Pancreas (tissue), 10 donors: Measurements from ENCODE around the gene GLP2R. TPM values are rescaled to one million over a fixed set of nuclear protein-coding genes. Genes with fewer than 3 reads are reported as not detected.

Source experiments
- ATAC-seq, 4 donors: fragments of 200-7000 bp; cut with Tn5 transposase; one replicate each; pipeline versions ENCODE4 v1.8.0 to v1.9.1; 2020; ENCODE audit warnings: mild to moderate bottlenecking in 4 of 4, moderate library complexity in 4 of 4
- DNase-seq, 6 donors: peaks; one replicate each; pipeline ENCODE4 v3.0.0-alpha.2; 2020
- FAIRE-seq: peaks from 2 replicates; lab custom pipeline; 2012; peaks lifted over from hg19 to GRCh38; lab: Jason Lieb, UNC
- H3K27ac ChIP-seq, 4 donors: fragments of 200-600 bp; sonication (generic); 1 replicate in 3 of 4; 2 replicates in 1 of 4; pipeline versions ENCODE4 v1.5.0 to v1.8.0; 2020
- H3K27me3 ChIP-seq, 4 donors: fragments of 200-600 bp; one replicate each; pipeline ENCODE4 v1.8.0; 2021
- H3K36me3 ChIP-seq, 3 donors: fragments of 200-600 bp; sonication (generic) in 1 of 3; one replicate each; pipeline versions ENCODE4 v1.5.0 to v1.8.0; 2020 to 2021
- H3K4me1 ChIP-seq, 3 donors: fragments of 200-600 bp; one replicate each; pipeline ENCODE4 v1.8.0; 2021
- H3K4me3 ChIP-seq, 4 donors: fragments of 200-600 bp; sonication (generic) in 2 of 4; one replicate each; pipeline versions ENCODE4 v1.5.0 to v1.8.0; 2020 to 2021
- H3K9me3 ChIP-seq, 4 donors: fragments of 200-600 bp; one replicate each; pipeline ENCODE4 v1.8.0; 2021
- WGBS, 2 donors: extraction: QIAGEN DNeasy Blood & Tissue Kit; methylation state at CpG; one replicate each; pipeline ENCODE4 v1.1.7; 2013; 5-methylcytosine and 5-hydroxymethylcytosine counted together
- intact Hi-C, 3 donors: fragments of 100-400 bp; cut with DNase I; formaldehyde crosslinking; loops; one replicate each; pipeline versions ENCODE4 v1.11.1 to v1.14.2; 2022
- polyA plus RNA-seq, 2 donors: library from polyadenylated mRNA; stranded (reverse); fragments of 200-250 nt; gene quantifications; one replicate each; pipeline ENCODE4 v1.2.3, GENCODE V29; 2013
- total RNA-seq, 6 donors: library from RNA; stranded (reverse); fragmentation: NEBNext Ultra II Directional in 4 of 6; extraction: Animal tissue kit (Norgen Biotek cat#: 25700) in 4 of 6; gene quantifications; one replicate each; pipeline versions ENCODE4 v1.2.1 to v1.2.4, GENCODE V29; 2021 to 2023
- TF ChIP-seq, protein P1 (sequence below), 4 donors: fragments of 200-600 bp; sonication (generic) in 3 of 4; IDR thresholded peaks; one replicate each; pipeline versions ENCODE4 v1.5.0 to v1.8.0; 2021; ENCODE audit warnings: antibody characterized with exemption in 4 of 4
- donor health status: healthy with polysubstance abuse.
- donor health status: DM: no; HTN: no; CAD: no; lungs with moderate emphysema.
- donor health status: DM: no; HTN: no; CAD: no.
- donor health status: control.
- donor health status: control.
- donor health status: Bipolar disorder and iron deficiency.
- donor health status: DM: yes; HTN: yes; CAD: no.
- donor health status: DM: no; HTN: no; CAD: no.
- donor health status: DM: no; HTN: no; CAD: no.
- donor health status: DM: yes; HTN: yes; CAD: no.

Gene GLP2R
- total and polyA plus RNA-seq, 8 donors: 0.39 to 1.7 (median 0.97) TPM

DNA sequence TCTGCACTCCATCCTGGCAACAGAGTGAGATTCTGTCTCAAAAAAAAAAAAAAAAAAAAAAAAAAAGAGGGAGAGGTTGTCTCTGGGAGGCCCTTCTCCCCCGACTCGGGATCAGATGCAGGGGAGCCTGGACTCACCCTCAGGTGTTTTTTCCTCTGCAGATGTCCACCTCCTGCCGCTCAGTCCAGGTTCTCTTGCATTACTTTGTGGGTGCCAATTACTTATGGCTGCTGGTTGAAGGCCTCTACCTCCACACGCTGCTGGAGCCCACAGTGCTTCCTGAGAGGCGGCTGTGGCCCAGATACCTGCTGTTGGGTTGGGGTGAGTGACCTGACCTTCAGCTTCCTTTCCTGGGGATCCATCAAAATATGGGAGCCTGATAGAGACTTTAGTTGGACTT, 34.1 kb downstream of the GLP2R start:
- WGBS, 2 donors: 72 to 78% methylated on average over 5 of the region's 5 CpGs
- no peaks in the 10 kb centered on the region for H3K36me3 ChIP-seq
- TF ChIP-seq, protein P1, sequence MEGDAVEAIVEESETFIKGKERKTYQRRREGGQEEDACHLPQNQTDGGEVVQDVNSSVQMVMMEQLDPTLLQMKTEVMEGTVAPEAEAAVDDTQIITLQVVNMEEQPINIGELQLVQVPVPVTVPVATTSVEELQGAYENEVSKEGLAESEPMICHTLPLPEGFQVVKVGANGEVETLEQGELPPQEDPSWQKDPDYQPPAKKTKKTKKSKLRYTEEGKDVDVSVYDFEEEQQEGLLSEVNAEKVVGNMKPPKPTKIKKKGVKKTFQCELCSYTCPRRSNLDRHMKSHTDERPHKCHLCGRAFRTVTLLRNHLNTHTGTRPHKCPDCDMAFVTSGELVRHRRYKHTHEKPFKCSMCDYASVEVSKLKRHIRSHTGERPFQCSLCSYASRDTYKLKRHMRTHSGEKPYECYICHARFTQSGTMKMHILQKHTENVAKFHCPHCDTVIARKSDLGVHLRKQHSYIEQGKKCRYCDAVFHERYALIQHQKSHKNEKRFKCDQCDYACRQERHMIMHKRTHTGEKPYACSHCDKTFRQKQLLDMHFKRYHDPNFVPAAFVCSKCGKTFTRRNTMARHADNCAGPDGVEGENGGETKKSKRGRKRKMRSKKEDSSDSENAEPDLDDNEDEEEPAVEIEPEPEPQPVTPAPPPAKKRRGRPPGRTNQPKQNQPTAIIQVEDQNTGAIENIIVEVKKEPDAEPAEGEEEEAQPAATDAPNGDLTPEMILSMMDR (IDR thresholded peaks at IDR 0.05): no peak
- H3K27ac ChIP-seq: no peak overlapping the region
- no peaks in the 10 kb centered on the region for H3K27me3 ChIP-seq
- no peaks in the 10 kb centered on the region for H3K9me3 ChIP-seq
- DNase-seq: no peak
- H3K4me1 ChIP-seq: no peaks in the 10 kb centered on the region
- no peak for ATAC-seq
- no peak overlapping the region for H3K4me3 ChIP-seq
- intact Hi-C loops: no loop called here
- no peak for FAIRE-seq

DNA sequence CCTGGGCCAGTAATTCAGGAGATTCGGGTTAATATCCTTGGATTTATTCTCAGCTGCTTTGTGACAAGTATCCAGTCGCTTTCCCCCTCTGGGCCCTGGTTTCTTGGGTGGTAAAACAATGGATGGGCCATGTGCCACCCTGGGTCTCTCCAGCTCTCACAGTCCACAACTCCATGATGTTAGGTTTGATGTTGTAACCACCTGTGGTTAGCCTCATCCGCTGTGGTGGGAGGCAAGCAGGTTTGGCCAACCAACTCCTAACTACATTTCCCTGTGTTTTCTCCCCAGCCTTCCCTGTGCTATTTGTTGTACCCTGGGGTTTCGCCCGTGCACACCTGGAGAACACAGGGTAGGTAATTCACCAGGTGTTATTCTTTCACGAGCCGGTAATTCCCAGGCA, 35.1 kb downstream of the GLP2R start:
- no peak for DNase-seq
- no peak overlapping the region for H3K27ac ChIP-seq
- 58 to 81% methylated on average over 7 of the region's 7 CpGs for WGBS, 2 donors
- no peak for FAIRE-seq
- H3K4me3 ChIP-seq: no peak overlapping the region
- H3K27me3 ChIP-seq: no peaks in the 10 kb centered on the region
- ATAC-seq: no peak
- H3K4me1 ChIP-seq: no peaks in the 10 kb centered on the region
- intact Hi-C loops: no loop called here
- no peaks in the 10 kb centered on the region for H3K9me3 ChIP-seq
- TF ChIP-seq, protein P1 (IDR thresholded peaks at IDR 0.05): no peak
- H3K36me3 ChIP-seq: no peaks in the 10 kb centered on the region

- TF ChIP-seq, protein P1 (IDR thresholded peaks at IDR 0.05): no peak
- Histone ChIP-seq H3K4me3 (no peak overlapping the region), H3K4me1 (no peaks in the 10 kb centered on the region), H3K27ac (no peak overlapping the region), H3K27me3 (no peaks in the 10 kb centered on the region), H3K36me3 (no peaks in the 10 kb centered on the region), H3K9me3 (no peaks in the 10 kb centered on the region)
- no peak for DNase-seq
- WGBS, 2 donors: 82 to 85% methylated on average over 1 of the region's 1 CpG
- intact Hi-C loops: no loop called here
- no peak for ATAC-seq
- FAIRE-seq: no peak
Measured at GRCh38 chr17:9862220-9862619, 36.5 kb downstream of the GLP2R start.

- intact Hi-C loops: no loop called here
- TF ChIP-seq, protein P1 (IDR thresholded peaks at IDR 0.05): no peak
- Histone ChIP-seq H3K27ac (no peak overlapping the region), H3K9me3 (no peaks in the 10 kb centered on the region), H3K4me3 (no peak overlapping the region), H3K36me3 (no peaks in the 10 kb centered on the region), H3K27me3 (no peaks in the 10 kb centered on the region), H3K4me1 (no peaks in the 10 kb centered on the region)
- FAIRE-seq: no peak
- DNase-seq: no peak
- WGBS, 2 donors: 45 to 55% methylated on average over 4 of the region's 4 CpGs
- no peak for ATAC-seq
Measured at GRCh38 chr17:9862949-9863348, 37.2 kb downstream of the GLP2R start.

- Histone ChIP-seq H3K27ac (no peak overlapping the region), H3K9me3 (no peaks in the 10 kb centered on the region), H3K4me1 (no peaks in the 10 kb centered on the region), H3K36me3 (no peaks in the 10 kb centered on the region), H3K4me3 (no peak overlapping the region), H3K27me3 (no peaks in the 10 kb centered on the region)
- WGBS, 2 donors: 29 to 42% methylated on average over 1 of the region's 1 CpG
- FAIRE-seq (no peak), ATAC-seq (no peak), DNase-seq (no peak)
- TF ChIP-seq, protein P1 (IDR thresholded peaks at IDR 0.05): no peak
- intact Hi-C loops: no loop called here
Measured at GRCh38 chr17:9865586-9865985, 39.9 kb downstream of the GLP2R start.
